Bronchial epithelial cell (primary cell): ENCODE results near the gene SLC35F4. TPM values are rescaled to one million over a fixed set of nuclear protein-coding genes. Genes with fewer than 3 reads are reported as not detected.

Experiments used
- DNase-seq: peaks from one replicate; pipeline ENCODE4 v3.0.0-alpha.2; 2010; ENCODE audit warnings: low read depth
- FAIRE-seq: peaks from 2 replicates; lab custom pipeline; 2011; peaks lifted over from hg19 to GRCh38; lab: Jason Lieb, UNC
- H3K27me3 ChIP-seq: 2 replicates; pipeline ENCODE4 v1.5.1; 2011; ENCODE audit warnings: low read length; ENCODE audit not compliant: control insufficient read depth, insufficient read depth
- H3K36me3 ChIP-seq: 2 replicates; pipeline ENCODE4 v1.5.1; 2011; ENCODE audit warnings: low read length; ENCODE audit not compliant: control insufficient read depth, insufficient read depth
- H3K4me3 ChIP-seq: 2 replicates; pipeline ENCODE4 v1.5.1; 2011; ENCODE audit warnings: mild to moderate bottlenecking, low read depth, low read length, control low read depth
- CTCF ChIP-seq: IDR thresholded peaks from 2 replicates; pipeline ENCODE4 v1.5.1; 2011; ENCODE audit warnings: mild to moderate bottlenecking, moderate library complexity, low read length, control low read depth, inconsistent platforms; ENCODE audit not compliant: insufficient read depth, severe bottlenecking
- total RNA-seq: library from RNA; depleted of rRNA; stranded (reverse); fragments of >200 nt; gene quantifications from 2 replicates; pipeline ENCODE4 v1.2.1, GENCODE V29; 2014

The SLC35F4 gene
- total RNA-seq, 1 donor from 2014 or later: not detected

DNA sequence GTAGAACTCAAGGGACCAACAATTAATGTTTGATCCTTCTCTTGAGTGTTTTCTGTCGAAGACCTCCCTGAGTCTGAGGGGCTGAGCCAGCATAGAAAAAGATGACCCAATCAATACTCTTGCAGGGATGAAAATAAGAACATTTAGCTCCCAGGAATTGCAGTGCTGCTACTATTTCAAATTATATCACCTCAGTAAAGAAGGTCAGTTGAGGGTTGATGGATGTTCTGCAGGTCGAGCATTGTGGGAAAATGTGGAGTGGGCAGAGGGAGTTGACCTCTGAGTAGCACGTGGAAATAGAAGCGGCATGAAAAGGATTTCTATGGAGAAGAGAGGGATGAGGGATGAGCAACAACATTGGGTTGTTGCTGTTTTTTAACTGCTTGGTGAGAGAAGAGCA is 297.3 kb downstream of the SLC35F4 start:
- FAIRE-seq (no peak), DNase-seq (no peak)
- TF ChIP-seq CTCF: no peak
- H3K4me3 ChIP-seq: no peak overlapping the region
- H3K27me3 ChIP-seq: no peaks in the 10 kb centered on the region
- H3K36me3 ChIP-seq: no peaks in the 10 kb centered on the region

DNA sequence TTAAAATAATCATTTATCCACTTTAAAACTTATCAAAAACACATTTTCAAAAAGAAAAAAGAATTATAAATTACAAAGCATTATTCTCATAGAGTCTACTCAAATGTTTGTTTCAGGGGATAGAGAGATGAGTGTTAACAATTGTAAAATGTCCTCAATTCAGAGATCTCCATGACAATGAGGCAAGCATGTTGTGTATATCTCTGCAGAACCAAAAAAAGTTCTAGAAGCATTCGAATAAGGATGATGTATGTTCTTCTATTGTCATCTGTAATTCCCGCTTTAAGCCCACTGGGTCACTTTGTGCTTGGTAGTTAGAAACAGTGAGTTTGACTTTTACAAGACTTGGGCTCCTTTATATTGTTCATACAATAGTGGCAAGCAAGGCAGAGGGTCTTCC is 298.7 kb downstream of the SLC35F4 start:
- Histone ChIP-seq H3K4me3 (no peak overlapping the region), H3K36me3 (no peaks in the 10 kb centered on the region), H3K27me3 (no peaks in the 10 kb centered on the region)
- TF ChIP-seq CTCF: no peak
- DNase-seq: no peak
- FAIRE-seq: no peak

DNA sequence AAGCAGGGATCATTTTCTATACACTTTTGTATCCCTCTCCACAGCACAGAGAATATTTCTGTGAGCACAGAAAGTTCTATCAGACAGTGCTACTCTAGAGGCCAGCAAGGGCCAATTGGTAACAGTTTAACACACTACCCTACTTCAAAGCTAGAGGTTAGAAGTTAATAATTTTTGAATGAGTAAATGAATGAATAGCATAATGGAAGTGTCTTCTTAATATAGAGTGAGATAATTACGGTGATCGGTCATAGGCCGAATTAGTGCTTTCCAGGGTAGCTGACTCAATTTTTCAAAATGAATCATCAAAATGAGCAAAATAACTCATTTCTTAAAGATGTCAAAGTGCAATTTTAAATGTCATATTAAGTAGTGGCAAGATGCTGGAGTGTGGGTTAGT is 305.2 kb downstream of the SLC35F4 start:
- Histone ChIP-seq H3K4me3 (no peak overlapping the region), H3K36me3 (no peaks in the 10 kb centered on the region), H3K27me3 (no peaks in the 10 kb centered on the region)
- DNase-seq (no peak), FAIRE-seq (no peak)
- TF ChIP-seq CTCF: no peak

- no peak for TF ChIP-seq CTCF
- DNase-seq (no peak), FAIRE-seq (no peak)
- Histone ChIP-seq H3K27me3 (no peaks in the 10 kb centered on the region), H3K36me3 (no peaks in the 10 kb centered on the region), H3K4me3 (no peak overlapping the region)
Measured at GRCh38 chr14:57559576-57559975, 306.3 kb downstream of the SLC35F4 start.

DNA sequence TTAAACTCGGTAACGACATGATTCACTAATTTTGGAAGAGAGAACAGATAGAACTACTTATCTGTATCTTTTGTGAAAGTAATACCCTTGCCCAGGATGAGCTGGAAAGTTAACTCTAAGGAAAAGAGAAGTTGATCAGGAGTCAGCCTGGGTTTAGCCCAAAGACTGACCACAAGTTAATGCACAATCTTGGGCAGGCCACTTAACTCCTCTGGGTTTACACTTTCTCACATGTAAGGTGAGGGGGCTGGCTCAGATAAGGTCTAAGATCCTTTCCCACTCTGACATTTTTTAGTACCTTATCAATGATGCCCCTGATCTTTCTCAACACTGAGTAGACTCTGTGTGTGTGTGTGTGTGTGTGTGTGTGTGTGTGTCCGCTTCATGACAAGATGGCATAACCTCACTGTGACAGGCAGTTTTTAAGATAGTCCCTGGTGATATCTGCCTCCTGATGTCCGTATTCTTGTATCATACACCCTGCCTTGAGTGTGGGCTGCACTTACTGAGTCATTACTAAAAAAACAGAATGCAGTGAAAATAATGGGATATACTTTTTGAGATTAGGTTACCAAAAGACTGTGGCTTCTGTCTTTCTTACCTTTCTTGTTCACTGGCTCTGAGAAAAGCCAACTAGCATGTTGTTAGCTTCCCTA is 316.0 kb downstream of the SLC35F4 start:
- FAIRE-seq: no peak
- Histone ChIP-seq H3K27me3 (no peaks in the 10 kb centered on the region), H3K4me3 (no peak overlapping the region), H3K36me3 (no peaks in the 10 kb centered on the region)
- no peak for DNase-seq
- TF ChIP-seq CTCF: no peak

DNA sequence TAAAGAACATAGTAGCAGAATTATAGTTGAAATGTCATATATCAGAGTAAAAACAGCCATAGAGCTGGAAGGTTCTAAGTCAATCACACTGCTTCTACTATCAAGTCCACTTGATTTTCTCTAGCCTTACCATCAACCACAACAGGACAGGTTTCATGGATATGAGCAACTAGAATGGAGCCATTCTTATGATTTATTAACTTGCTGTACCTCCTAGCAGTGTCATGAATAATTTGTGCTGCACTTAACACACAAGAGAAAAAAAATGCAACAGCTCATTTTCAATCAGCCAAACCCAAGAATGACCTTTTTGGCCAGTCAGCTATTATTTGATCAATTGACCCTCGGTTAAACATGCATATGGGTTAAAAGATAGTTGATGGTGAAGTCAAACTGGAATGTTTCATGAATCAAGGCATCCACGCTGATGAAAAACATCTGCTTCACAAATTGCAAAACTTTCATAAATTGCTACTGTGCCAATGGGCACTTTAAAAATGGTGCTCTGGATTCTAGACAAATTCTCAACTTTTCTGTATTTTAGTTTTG is 316.8 kb downstream of the SLC35F4 start:
- FAIRE-seq: no peak
- DNase-seq: no peak
- no peaks in the 10 kb centered on the region for H3K27me3 ChIP-seq
- H3K36me3 ChIP-seq: no peaks in the 10 kb centered on the region
- H3K4me3 ChIP-seq: no peak overlapping the region
- no peak for TF ChIP-seq CTCF
